Mucosa of gallbladder (tissue), 1 donor: Measurements from ENCODE around the gene BASP1. TPM values are rescaled to one million over a fixed set of nuclear protein-coding genes. Genes with fewer than 3 reads are reported as not detected.
"Not testable (repeated sequence)": the region's sequence is repeated elsewhere in the genome, so short reads cannot be mapped to it uniquely, and the experiment has no call there.

Experiments used
- DNase-seq: peaks from one replicate; pipeline ENCODE4 v3.0.0-alpha.2; 2020; ENCODE audit warnings: low spot score
- total RNA-seq: library from RNA; stranded (reverse); gene quantifications from one replicate; pipeline ENCODE4 v1.2.1, GENCODE V29; 2021
- donor health status: DM: no; HTN: no; CAD: no.

BASP1 gene
- total RNA-seq, 1 donor from 2014 or later: 40.3 TPM

DNA sequence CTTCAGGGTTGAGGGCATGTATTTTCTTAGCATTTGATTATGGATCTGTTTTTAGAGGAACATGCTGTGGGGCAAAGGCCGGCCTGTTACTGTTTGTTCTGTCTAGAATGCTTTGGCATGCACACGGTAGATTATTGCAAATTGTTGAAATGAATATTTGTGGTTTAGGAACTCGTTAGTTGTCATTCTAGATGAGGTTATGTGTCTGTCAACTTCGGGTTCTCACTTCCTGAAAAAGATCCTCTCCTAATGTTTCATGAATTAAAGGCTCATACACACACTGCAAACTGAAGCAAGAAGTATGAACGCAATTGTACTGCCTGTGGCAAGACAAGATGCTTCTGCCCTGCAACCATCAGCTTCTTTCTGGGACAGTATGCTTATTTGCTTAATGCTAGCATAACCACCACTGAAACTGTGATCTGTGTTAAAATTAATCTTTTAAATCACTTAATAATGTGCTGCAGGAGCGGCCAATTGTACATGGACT lies 99.6 kb downstream of the BASP1 start:
- no peak for DNase-seq

DNA sequence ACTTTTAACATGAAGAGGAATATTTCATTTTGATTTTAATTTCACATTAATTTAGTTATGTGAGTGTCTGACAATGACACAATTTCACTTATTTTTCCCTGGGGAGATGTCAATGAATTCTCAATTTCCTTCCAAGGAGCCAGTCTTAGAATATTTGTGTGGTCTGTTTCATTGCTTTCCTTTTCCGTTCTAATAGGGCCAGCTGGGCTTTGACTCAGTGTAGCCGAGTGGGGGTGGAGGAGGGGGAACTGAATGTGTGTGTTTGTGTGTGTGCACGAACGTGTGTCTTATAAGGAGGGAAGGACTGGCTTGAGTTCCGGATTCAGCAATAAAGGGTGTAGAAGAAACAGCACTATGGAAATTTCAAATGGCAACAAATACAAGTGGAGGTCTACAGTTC lies 100.0 kb downstream of the BASP1 start:
- no peak for DNase-seq

DNA sequence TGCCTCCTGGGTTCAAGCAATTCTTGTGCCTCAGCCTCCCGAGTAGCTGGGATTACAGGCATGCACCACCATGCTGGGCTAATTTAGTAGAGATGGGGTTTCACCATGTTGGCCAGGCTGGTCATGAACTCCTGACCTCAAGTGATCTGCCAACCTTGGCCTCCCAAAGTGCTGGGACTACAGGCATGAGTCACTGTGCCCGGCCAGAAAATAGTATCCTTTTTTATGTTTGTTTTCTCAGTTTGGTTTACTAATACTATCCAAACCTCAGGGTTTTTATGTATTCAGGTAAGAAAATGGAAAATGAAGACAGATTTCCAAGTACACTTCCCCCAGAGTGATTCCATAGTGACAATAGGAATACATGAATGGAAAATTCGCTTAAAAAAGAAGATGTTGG lies 101.7 kb downstream of the BASP1 start:
- not testable (repeated sequence) for DNase-seq

DNA sequence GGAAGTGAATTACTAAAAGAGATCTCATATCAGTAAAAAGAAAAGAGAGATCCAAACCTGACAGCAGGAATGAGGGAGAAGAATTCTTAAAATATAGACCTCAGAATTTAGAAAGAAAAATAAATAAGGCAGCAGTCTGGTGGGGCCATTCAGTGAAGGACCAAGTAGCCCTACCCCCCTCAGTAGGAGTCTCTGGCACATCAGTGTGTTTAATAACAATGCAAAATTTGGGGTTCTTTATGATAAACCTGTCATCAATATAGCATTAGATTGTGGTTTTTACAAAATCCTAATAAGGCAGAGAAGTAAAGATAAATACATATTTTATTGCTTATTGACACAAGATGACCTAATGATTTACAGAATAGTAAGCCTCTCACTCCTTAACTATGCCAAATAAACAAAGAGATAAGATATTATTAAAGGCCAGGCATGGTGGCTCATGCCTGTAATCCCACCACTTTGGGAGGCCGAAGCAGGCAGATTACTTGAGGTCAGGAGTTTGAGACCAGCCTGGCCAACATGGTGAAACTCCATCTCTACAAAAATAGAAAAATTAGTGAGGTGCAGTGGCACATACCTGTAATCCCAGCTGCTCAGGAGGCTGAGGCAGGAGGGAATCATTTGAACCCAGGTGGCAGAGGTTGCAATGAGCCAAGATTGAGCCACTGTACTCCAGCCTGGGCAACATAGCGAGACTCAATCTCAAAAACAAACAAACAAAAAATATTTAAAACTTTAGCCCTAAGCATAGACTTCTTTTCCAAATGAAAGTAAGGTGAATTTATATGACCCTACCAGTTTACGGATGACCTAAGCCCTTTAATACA lies 108.6 kb downstream of the BASP1 start:
- DNase-seq: no peak
